OCI-LY1 (cell line): ENCODE measurements around the gene FBL.

Experiments
- H2AFZ ChIP-seq: fragments of 200-600 bp; sonication (generic), shearing (Covaris generic); 2 replicates; pipeline ENCODE4 v1.6.0; 2014; ENCODE audit warnings: antibody characterized with exemption, mild to moderate bottlenecking, low read length
- H3F3A ChIP-seq: fragments of 200-600 bp; sonication (generic), shearing (Covaris generic); 2 replicates; pipeline ENCODE4 v1.6.0; 2014; ENCODE audit warnings: mild to moderate bottlenecking, antibody characterized with exemption, low read length, moderate library complexity; ENCODE audit not compliant: insufficient read depth
- H3K27ac ChIP-seq: fragments of 200-600 bp; sonication (generic); 2 replicates; pipeline ENCODE4 v1.5.1; 2014; ENCODE audit warnings: low read length, mixed run types, mild to moderate bottlenecking, low read depth; ENCODE audit not compliant: poor library complexity, severe bottlenecking
- H3K27me3 ChIP-seq: fragments of 200-600 bp; sonication (generic); 2 replicates; pipeline ENCODE4 v1.6.0; 2014; ENCODE audit warnings: antibody characterized with exemption, mild to moderate bottlenecking, low read length, moderate library complexity; ENCODE audit not compliant: insufficient read depth
- H3K36me3 ChIP-seq: fragments of 200-600 bp; sonication (generic); 2 replicates; pipeline ENCODE4 v1.6.1; 2014; ENCODE audit warnings: mild to moderate bottlenecking, antibody characterized with exemption, low read length, moderate library complexity, mixed read lengths; ENCODE audit not compliant: insufficient read depth
- H3K4me1 ChIP-seq: fragments of 200-600 bp; sonication (generic); 2 replicates; pipeline ENCODE4 v1.5.1; 2014; ENCODE audit warnings: mild to moderate bottlenecking, low read length, moderate library complexity; ENCODE audit not compliant: insufficient read depth, severe bottlenecking
- H3K4me2 ChIP-seq: fragments of 200-600 bp; sonication (generic), shearing (Covaris generic); 2 replicates; pipeline ENCODE4 v1.6.1; 2014; ENCODE audit warnings: low read length
- H3K4me3 ChIP-seq: fragments of 200-600 bp; sonication (generic); 2 replicates; pipeline ENCODE4 v1.5.1; 2014; ENCODE audit warnings: low read length, low read depth, mild to moderate bottlenecking, mixed read lengths; ENCODE audit not compliant: poor library complexity, severe bottlenecking
- H3K79me2 ChIP-seq: fragments of 200-600 bp; shearing (Covaris generic); 2 replicates; pipeline ENCODE4 v1.6.1; 2016; ENCODE audit warnings: mixed run types, low read length, mixed read lengths; ENCODE audit not compliant: insufficient read depth
- H3K9ac ChIP-seq: fragments of 200-600 bp; sonication (generic), shearing (Covaris generic); 2 replicates; pipeline ENCODE4 v1.6.1; 2014; ENCODE audit warnings: mild to moderate bottlenecking, low read length, mixed read lengths
- H3K9me2 ChIP-seq: fragments of 200-600 bp; sonication (generic), shearing (Covaris generic); 2 replicates; pipeline ENCODE4 v1.6.1; 2014; ENCODE audit warnings: low read depth, mild to moderate bottlenecking, low read length, mixed read lengths
- H3K9me3 ChIP-seq: fragments of 200-600 bp; shearing (Covaris generic); 2 replicates; pipeline ENCODE4 v1.6.1; 2014; ENCODE audit warnings: low read length, mixed read lengths
- H4K20me1 ChIP-seq: fragments of 200-600 bp; sonication (generic), shearing (Covaris generic); 2 replicates; pipeline ENCODE4 v1.6.0; 2016; ENCODE audit warnings: mild to moderate bottlenecking, low read length; ENCODE audit not compliant: insufficient read depth
- EZH2 ChIP-seq: fragments of 200-600 bp; sonication (generic), shearing (Covaris generic); IDR thresholded peaks from 2 replicates; pipeline ENCODE4 v1.8.0; 2017; ENCODE audit warnings: borderline replicate concordance, mixed run types, mild to moderate bottlenecking, antibody characterized with exemption, low read length, moderate library complexity, mixed read lengths
- TF ChIP-seq, protein P1 (sequence below): fragments of 200-600 bp; sonication (generic), shearing (Covaris generic); IDR thresholded peaks from 2 replicates; pipeline ENCODE4 v1.5.1; 2017; ENCODE audit warnings: mild to moderate bottlenecking, antibody characterized with exemption, low read length, moderate library complexity, mixed read lengths

Gene FBL

GRCh38 chr19:39824143-39825092, 21.8 kb downstream of the FBL start:
- Histone ChIP-seq H3K27ac (peak overlapping the region; percentile 28), H3K36me3 (peaks cover 41% of the 10 kb centered on the region), H4K20me1 (no peaks in the 10 kb centered on the region), H3K4me2 (peak overlapping the region; percentile 71), H3K27me3 (no peaks in the 10 kb centered on the region), H2AFZ (no peak overlapping the region), H3K4me3 (peak overlapping the region; percentile 68), H3K79me2 (no peaks in the 10 kb centered on the region), H3F3A (no peaks in the 10 kb centered on the region), H3K4me1 (peaks cover 7% of the 10 kb centered on the region), H3K9ac (peak overlapping the region; percentile 47), H3K9me2 (no peaks in the 10 kb centered on the region), H3K9me3 (no peaks in the 10 kb centered on the region)
- TF ChIP-seq EZH2: no peak
- TF ChIP-seq, protein P1, sequence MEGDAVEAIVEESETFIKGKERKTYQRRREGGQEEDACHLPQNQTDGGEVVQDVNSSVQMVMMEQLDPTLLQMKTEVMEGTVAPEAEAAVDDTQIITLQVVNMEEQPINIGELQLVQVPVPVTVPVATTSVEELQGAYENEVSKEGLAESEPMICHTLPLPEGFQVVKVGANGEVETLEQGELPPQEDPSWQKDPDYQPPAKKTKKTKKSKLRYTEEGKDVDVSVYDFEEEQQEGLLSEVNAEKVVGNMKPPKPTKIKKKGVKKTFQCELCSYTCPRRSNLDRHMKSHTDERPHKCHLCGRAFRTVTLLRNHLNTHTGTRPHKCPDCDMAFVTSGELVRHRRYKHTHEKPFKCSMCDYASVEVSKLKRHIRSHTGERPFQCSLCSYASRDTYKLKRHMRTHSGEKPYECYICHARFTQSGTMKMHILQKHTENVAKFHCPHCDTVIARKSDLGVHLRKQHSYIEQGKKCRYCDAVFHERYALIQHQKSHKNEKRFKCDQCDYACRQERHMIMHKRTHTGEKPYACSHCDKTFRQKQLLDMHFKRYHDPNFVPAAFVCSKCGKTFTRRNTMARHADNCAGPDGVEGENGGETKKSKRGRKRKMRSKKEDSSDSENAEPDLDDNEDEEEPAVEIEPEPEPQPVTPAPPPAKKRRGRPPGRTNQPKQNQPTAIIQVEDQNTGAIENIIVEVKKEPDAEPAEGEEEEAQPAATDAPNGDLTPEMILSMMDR: no peak

DNA sequence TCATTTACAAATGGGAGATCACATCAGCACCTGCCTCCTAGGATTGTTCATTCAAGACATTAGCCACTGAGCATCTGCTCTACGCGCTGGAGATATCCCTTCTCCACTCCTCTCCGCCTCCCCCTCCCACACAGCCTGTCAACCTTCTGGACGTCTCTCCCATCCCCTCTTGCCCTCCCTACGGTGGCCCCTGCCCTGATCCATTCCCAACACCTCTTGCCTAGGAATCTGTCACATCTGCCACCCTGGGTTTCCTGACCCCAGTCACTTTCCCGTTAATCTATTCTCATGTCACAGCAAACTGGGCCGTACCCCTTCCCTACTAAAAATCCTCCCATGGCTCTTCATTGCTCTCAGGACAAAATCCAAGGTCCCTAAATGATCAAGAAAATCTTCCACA, 22.5 kb downstream of the FBL start:
- H3K4me1 ChIP-seq: peaks cover 7% of the 10 kb centered on the region
- TF ChIP-seq, protein P1: no peak
- TF ChIP-seq EZH2: no peak
- no peaks in the 10 kb centered on the region for H3F3A ChIP-seq
- no peak overlapping the region for H3K27ac ChIP-seq
- peak overlapping the region; percentile 71 for H3K4me2 ChIP-seq
- no peaks in the 10 kb centered on the region for H3K79me2 ChIP-seq
- H3K9me2 ChIP-seq: no peaks in the 10 kb centered on the region
- no peaks in the 10 kb centered on the region for H4K20me1 ChIP-seq
- peaks cover 35% of the 10 kb centered on the region for H3K36me3 ChIP-seq
- no peak overlapping the region for H2AFZ ChIP-seq
- no peaks in the 10 kb centered on the region for H3K27me3 ChIP-seq
- H3K9me3 ChIP-seq: no peaks in the 10 kb centered on the region
- peak overlapping the region; percentile 47 for H3K9ac ChIP-seq
- H3K4me3 ChIP-seq: peak overlapping the region; percentile 68

DNA sequence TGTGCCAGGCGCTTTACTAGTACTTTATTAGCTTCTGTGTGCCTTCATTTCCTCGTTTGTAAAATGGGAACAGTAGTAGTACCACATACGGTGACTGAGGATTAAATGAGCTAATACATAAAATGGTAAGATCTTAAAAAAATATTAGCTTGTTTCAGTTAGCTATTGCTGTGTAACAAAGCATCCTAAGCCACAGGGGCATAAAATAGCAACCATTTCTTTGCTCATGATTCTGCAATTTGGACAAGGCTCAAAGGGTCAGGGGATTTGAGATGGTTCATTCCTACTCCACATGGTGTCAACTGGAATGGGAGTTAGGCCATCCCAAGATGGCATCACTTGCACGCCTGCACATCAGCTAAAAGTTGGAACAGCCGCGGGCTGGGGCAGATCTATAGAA, 25.5 kb downstream of the FBL start:
- Histone ChIP-seq H3K4me3 (no peak overlapping the region), H3F3A (no peaks in the 10 kb centered on the region), H3K27me3 (no peaks in the 10 kb centered on the region), H3K36me3 (peaks cover 8% of the 10 kb centered on the region), H3K9me3 (no peaks in the 10 kb centered on the region), H3K79me2 (no peaks in the 10 kb centered on the region), H3K9ac (no peak overlapping the region), H2AFZ (no peak overlapping the region), H3K9me2 (no peaks in the 10 kb centered on the region), H3K4me2 (no peak overlapping the region), H4K20me1 (no peaks in the 10 kb centered on the region), H3K4me1 (peaks cover 7% of the 10 kb centered on the region), H3K27ac (no peak overlapping the region)
- no peak for TF ChIP-seq EZH2
- TF ChIP-seq, protein P1: no peak
